GM23248 (cell line): Measurements from ENCODE around the gene LARP6. TPM values are rescaled to one million over a fixed set of nuclear protein-coding genes. Genes with fewer than 3 reads are reported as not detected.
"Not testable (repeated sequence)": the region's sequence is repeated elsewhere in the genome, so short reads cannot be mapped to it uniquely, and the experiment has no call there.

Experiments
- DNase-seq: peaks from one replicate; pipeline ENCODE4 v3.0.0-alpha.2; 2015
- H2AFZ ChIP-seq: fragments of 200-600 bp; sonication (generic); 2 replicates; pipeline ENCODE4 v1.6.1; 2016; ENCODE audit warnings: antibody characterized with exemption
- H3F3A ChIP-seq: fragments of 200-600 bp; sonication (generic); 2 replicates; pipeline ENCODE4 v1.6.1; 2016; ENCODE audit warnings: mild to moderate bottlenecking, antibody characterized with exemption, mixed run types; ENCODE audit not compliant: insufficient read depth
- H3K27ac ChIP-seq: fragments of 200-600 bp; sonication (generic); 2 replicates; pipeline ENCODE4 v1.5.1; 2016; ENCODE audit warnings: mild to moderate bottlenecking
- H3K27me3 ChIP-seq: fragments of 200-600 bp; sonication (generic); replicated peaks from 2 replicates; pipeline ENCODE4 v1.6.1; 2016; ENCODE audit warnings: mild to moderate bottlenecking; ENCODE audit not compliant: insufficient read depth
- H3K36me3 ChIP-seq: fragments of 200-600 bp; sonication (generic); 2 replicates; pipeline ENCODE4 v1.6.1; 2016; ENCODE audit warnings: low read depth, mild to moderate bottlenecking
- H3K4me1 ChIP-seq: fragments of 200-600 bp; sonication (generic); 2 replicates; pipeline ENCODE4 v1.6.1; 2016; ENCODE audit warnings: mild to moderate bottlenecking; ENCODE audit not compliant: insufficient read depth
- H3K4me2 ChIP-seq: fragments of 200-600 bp; sonication (generic); one replicate; pipeline ENCODE4 v1.6.1; 2016; ENCODE audit warnings: mild to moderate bottlenecking; ENCODE audit not compliant: unreplicated experiment
- H3K4me3 ChIP-seq: fragments of 200-600 bp; sonication (generic); 2 replicates; pipeline ENCODE4 v1.5.1; 2016; ENCODE audit warnings: mild to moderate bottlenecking
- H3K79me2 ChIP-seq: fragments of 200-600 bp; sonication (generic); 2 replicates; pipeline ENCODE4 v1.6.1; 2016; ENCODE audit warnings: mild to moderate bottlenecking; ENCODE audit not compliant: insufficient read depth
- H3K9ac ChIP-seq: fragments of 200-600 bp; sonication (generic); 2 replicates; pipeline ENCODE4 v1.6.1; 2016; ENCODE audit warnings: mild to moderate bottlenecking
- H3K9me2 ChIP-seq: fragments of 200-600 bp; sonication (generic); 2 replicates; pipeline ENCODE4 v1.6.1; 2016; ENCODE audit warnings: mixed run types, mild to moderate bottlenecking, moderate library complexity; ENCODE audit not compliant: insufficient read depth
- H3K9me3 ChIP-seq: fragments of 200-600 bp; sonication (generic); one replicate; pipeline ENCODE4 v1.6.1; 2017; ENCODE audit warnings: low read depth
- H4K20me1 ChIP-seq: fragments of 200-600 bp; sonication (generic); 2 replicates; pipeline ENCODE4 v1.6.0; 2016; ENCODE audit not compliant: insufficient read depth
- EZH2 ChIP-seq: fragments of 200-600 bp; sonication (generic); IDR thresholded peaks from 2 replicates; pipeline ENCODE4 v1.6.1; 2018; ENCODE audit warnings: antibody characterized with exemption, mild to moderate bottlenecking; ENCODE audit not compliant: insufficient read depth, poor library complexity, severe bottlenecking
- EZH2phosphoT487 ChIP-seq: fragments of 200-600 bp; sonication (generic); IDR thresholded peaks from 2 replicates; pipeline ENCODE4 v1.6.1; 2018; ENCODE audit warnings: antibody characterized with exemption, moderate library complexity, mild to moderate bottlenecking, low read depth; ENCODE audit not compliant: insufficient read depth
- WGBS, 2 experiments: methylation state at CpG; one replicate each; pipeline ENCODE4 v1.1.6; 2015 to 2017; ENCODE audit warnings: low lambda C conversion rate in 2 of 2, low coverage in 1 of 2; ENCODE audit errors: missing lambda C conversion rate in 2 of 2; 5-methylcytosine and 5-hydroxymethylcytosine counted together
- in situ Hi-C: fragments of 300-500 bp; cut with MboI; formaldehyde crosslinking; loops from 2 replicates; pipeline ENCODE4 v1.15.0; 2020
- polyA plus RNA-seq: library from polyadenylated mRNA; unstranded; fragments of >200 nt; fragmentation: Nextera tagmentation; extraction: Ambion mirVana; gene quantifications from 2 replicates; pipeline ENCODE4 v1.2.1, GENCODE V29; 2016
- total RNA-seq: library from RNA; depleted of rRNA; stranded (reverse); fragments of >200 nt; shearing (Covaris generic); gene quantifications from 2 replicates; pipeline ENCODE4 v1.2.3, GENCODE V29; 2014

The LARP6 gene
- total and polyA plus RNA-seq, 2 experiments from 2014 or later = 104 to 110 TPM

DNA sequence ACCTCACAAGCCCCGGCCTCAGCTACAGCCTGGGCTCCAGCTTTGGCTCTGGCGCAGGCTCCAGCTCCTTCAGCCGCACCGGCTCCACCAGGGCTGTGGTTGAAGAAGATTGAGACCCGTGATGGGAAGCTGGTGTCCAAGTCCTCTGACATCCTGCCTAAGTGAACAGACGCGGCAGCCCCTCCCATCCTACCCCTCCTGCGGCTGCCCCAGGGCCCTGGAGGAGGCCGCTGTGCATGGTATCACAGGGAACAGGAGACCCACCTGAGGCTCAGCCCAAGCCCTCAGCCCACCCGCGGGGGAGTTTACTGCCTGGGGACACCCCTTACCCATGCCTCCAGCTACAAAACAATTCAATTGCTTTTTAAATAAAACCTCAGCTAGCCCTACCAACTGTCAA is 6.0 kb upstream of the LARP6 start:
- peaks cover 46% of the 10 kb centered on the region for H3K4me1 ChIP-seq
- DNase-seq = no peak

DNA sequence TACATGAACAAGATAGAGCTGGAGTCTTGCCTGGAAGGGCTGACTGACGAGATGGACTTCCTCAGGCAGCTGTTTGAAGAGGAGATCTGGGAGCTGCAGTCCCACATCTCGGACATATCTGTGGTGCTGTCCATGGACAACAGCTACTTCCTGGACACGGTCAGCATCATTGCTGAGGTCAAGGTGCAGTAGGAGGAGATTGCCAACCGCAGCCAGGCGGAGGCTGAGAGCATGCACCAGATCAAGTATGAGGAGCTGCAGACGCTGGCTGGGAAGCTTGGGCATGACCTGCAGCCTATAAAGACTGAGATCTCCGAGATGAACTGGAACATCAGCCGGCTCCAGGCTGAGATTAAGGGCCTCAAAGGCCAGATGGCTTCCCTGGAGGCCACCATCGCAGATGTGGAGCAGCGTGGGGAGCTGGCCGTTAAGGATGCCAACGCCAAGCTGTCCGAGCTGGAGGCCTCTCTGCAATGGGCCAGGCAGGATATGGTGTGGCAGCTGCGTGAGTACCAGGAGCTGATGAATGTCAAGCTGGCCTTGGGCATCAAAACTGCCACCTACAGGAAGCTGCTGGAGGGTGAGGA is 5.5 kb upstream of the LARP6 start:
- no peaks in the 10 kb centered on the region for H3K9me2 ChIP-seq
- no peak for TF ChIP-seq EZH2
- TF ChIP-seq EZH2phosphoT487 = no peak

More for the DNA sequence above, 6.0 kb upstream of the LARP6 start:
- 71 to 82% methylated on average over 10 to 11 of the region's 11 CpGs for WGBS, 2 experiments
- H3K27ac ChIP-seq = no peak overlapping the region
- no peak overlapping the region for H2AFZ ChIP-seq
- H3K36me3 ChIP-seq = no peaks in the 10 kb centered on the region
- H3K9me2 ChIP-seq = no peaks in the 10 kb centered on the region
- H3K27me3 ChIP-seq = no peaks in the 10 kb centered on the region
- no peak overlapping the region for H3K4me2 ChIP-seq
- no peak overlapping the region for H3K9ac ChIP-seq
- H3F3A ChIP-seq = peaks cover 52% of the 10 kb centered on the region
- H3K79me2 ChIP-seq = no peaks in the 10 kb centered on the region
- no peaks in the 10 kb centered on the region for H4K20me1 ChIP-seq
- no peaks in the 10 kb centered on the region for H3K9me3 ChIP-seq
- TF ChIP-seq EZH2 = no peak
- no peak for TF ChIP-seq EZH2phosphoT487
- in situ Hi-C loops = no loop called here
- no peak overlapping the region for H3K4me3 ChIP-seq

DNA sequence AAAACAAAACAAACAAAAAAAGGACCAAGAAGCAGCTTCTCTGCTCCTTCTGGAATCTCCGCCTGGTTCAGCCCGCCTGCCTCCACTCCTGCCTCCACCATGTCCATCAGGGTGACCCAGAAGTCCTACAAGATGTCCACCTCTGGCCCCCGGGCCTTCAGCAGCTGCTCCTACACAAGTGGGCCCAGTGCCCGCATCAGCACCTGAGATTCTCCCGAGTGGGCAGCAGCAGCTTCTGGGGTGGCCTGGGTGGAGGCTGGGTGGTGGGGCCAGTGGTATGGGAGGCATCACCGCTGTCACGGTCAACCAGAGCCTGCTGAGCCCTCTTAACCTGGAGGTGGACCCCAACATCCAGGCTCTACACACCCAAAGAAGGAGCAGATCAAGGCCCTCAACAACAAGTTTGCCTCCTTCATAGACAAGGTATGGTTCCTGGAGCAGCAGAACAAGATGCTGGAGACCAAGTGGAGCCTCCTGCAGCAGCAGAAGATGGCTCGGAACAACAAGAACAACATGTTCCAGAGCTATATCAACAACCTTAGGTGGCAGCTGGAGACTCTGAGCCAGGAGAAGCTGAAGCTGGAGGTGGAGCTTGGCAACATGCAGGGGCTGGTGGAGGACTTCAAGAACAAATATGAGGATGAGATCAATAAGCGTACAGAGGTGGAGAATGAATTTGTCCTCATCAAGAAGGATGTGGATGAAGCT is 4.8 kb upstream of the LARP6 start:
- H3K79me2 ChIP-seq, in situ Hi-C loops: not testable (repeated sequence)

More for the DNA sequence above, 5.5 kb upstream of the LARP6 start:
- in situ Hi-C loops = no loop called here
- no peak overlapping the region for H3K27ac ChIP-seq
- no peaks in the 10 kb centered on the region for H3K27me3 ChIP-seq
- H3K79me2 ChIP-seq = no peaks in the 10 kb centered on the region
- no peak overlapping the region for H3K9ac ChIP-seq
- H3K9me3 ChIP-seq = no peaks in the 10 kb centered on the region
- no peak overlapping the region for H2AFZ ChIP-seq
- no peak for DNase-seq
- H3F3A ChIP-seq = peaks cover 55% of the 10 kb centered on the region
- no peaks in the 10 kb centered on the region for H4K20me1 ChIP-seq
- H3K36me3 ChIP-seq = no peaks in the 10 kb centered on the region
- H3K4me3 ChIP-seq = no peak overlapping the region
- no peak overlapping the region for H3K4me2 ChIP-seq
- peaks cover 50% of the 10 kb centered on the region for H3K4me1 ChIP-seq
- WGBS, 2 experiments = 90 to 94% methylated on average over 14 of the region's 14 CpGs

DNA sequence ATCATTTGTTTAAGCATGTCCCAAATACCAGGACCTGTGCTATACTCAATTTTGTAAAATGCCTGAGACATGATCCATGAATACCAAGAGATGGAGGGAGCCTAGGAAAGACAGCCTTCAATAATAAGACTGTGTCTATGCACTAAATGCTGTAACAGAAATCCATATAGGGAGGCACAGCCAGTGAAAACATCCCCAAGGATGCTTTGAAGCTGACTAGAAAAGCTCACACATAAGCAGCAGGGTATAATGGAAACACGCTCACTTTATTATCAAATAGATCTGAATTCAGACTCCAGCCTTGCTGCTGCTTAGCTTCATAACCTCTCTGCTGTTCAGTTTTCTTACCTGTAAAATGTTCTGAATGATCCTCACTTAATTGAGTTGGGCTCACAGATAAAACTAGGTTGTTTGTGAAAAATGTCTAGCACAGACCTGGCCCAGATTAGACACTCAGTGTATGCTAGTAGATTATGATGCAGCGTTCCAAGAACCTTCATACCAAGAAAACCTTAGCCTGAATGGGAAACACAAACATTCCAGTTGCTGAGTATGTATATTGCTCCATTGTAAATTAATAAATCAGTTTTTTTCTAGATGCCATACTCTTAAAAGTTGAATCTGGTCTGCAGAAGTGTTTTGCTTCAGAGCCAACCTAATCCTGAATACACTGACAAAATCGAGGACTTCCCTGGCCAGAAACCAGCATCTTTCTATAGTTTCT is 3.8 kb upstream of the LARP6 start:
- no peak for DNase-seq
- Histone ChIP-seq H3K27ac (peak overlapping the region; percentile 95), H3K9me2 (no peaks in the 10 kb centered on the region), H4K20me1 (no peaks in the 10 kb centered on the region), H3K79me2 (peaks cover 11% of the 10 kb centered on the region), H3K4me2 (peak overlapping the region; percentile 84), H3K9ac (peak overlapping the region; percentile 96), H3K4me1 (peaks cover 35% of the 10 kb centered on the region), H3K9me3 (no peaks in the 10 kb centered on the region), H3F3A (peaks cover 46% of the 10 kb centered on the region), H3K27me3 (no peaks in the 10 kb centered on the region), H2AFZ (no peak overlapping the region), H3K4me3 (0 out of 2 replicates have a peak overlapping the region, but pooled peaks have one; percentile 21), H3K36me3 (no peaks in the 10 kb centered on the region)
- 74 to 82% methylated on average over 3 of the region's 3 CpGs for WGBS, 2 experiments
- TF ChIP-seq EZH2 (no peak), EZH2phosphoT487 (no peak)
- in situ Hi-C loops = no loop called here

More for the DNA sequence above, 4.8 kb upstream of the LARP6 start:
- not testable (repeated sequence) for H3K27me3 ChIP-seq, DNase-seq, H3K36me3 ChIP-seq, H3K4me2 ChIP-seq, H4K20me1 ChIP-seq, H3K27ac ChIP-seq, H3K4me3 ChIP-seq, H3K9me2 ChIP-seq, H3K9ac ChIP-seq, H2AFZ ChIP-seq, H3K9me3 ChIP-seq
- Histone ChIP-seq H3F3A (peaks cover 51% of the 10 kb centered on the region), H3K4me1 (peaks cover 45% of the 10 kb centered on the region)
- 87 to 91% methylated on average over 9 of the region's 9 CpGs for WGBS, 2 experiments
